ENCODE results near the gene SLC34A3. TPM values are rescaled to one million over a fixed set of nuclear protein-coding genes. Genes with fewer than 3 reads are reported as not detected.

Gene SLC34A3
- total and polyA plus RNA-seq, 2 donors (not counting 1 experiment from before 2014, with no cell fraction given): not detected

DNA sequence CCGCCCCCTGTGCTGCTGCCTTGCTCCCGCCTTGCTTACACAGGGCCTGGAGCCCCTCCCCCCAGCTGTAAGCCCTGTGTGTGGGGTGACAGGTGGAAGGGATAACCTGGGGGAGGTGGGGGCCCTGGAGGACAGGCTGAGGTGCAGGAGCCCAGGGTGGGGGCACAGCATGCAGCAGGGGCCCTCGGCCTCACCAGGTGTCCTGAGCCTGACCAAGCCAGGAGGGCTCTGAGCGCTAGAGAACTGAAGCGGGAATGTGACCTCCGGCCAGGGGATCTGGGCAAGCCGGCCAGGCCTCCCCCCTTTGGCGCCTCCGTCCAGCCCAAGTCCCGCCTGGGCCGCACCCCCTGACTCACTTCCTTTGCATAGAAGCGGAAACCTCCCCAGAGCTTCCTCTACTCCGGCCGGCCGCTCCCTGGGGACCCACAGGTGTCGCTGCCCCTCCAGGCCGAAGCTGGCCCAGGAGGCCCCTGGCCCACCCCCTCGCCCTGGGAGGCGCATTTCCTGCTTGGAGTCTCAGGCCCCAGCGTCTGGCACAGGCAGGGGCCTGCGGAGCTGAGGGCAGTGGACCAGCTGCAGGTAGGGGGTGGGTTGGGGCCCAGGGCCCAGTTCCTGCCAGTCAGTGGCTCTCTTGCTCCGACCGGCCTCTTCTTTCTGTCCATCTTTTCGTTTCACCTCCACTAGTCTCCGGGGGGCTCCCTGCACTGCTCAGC is 46.8 kb downstream of the SLC34A3 start, which contains the start of gene TOR4A:
TSS of gene TOR4A (plus strand) at position 398 of the 713 bp plus-strand sequence. CDS start 964 bp downstream, outside the sequence.
- ATAC-seq (ENCODE audit: low read depth): peak; percentile 77
- H3K4me2 ChIP-seq (replicated peaks; ENCODE audit: low read depth, low read length, poor library complexity, severe bottlenecking): peak within 1 kb of the TSS; percentile 100
- Mint-ChIP-seq H3K9me3 (ENCODE audit: insufficient read depth) (no peaks in the 10 kb centered on the region), H3K4me3 (peak within 1 kb of the TSS; percentile 90), H3K27ac (peak within 1 kb of the TSS; percentile 93), H3K4me1 (peaks cover 44% of the 10 kb centered on the region), H3K27me3 (no peaks in the 10 kb centered on the region)
- H3K9me3 ChIP-seq (ENCODE audit: control extremely low read depth in 1 of 3, control insufficient read depth in 2 of 3, insufficient read depth in 1 of 3, low read length in 2 of 3): no peaks in the 10 kb centered on the region
- ChIA-PET POLR2A (interaction anchor here (0.6 to 1.5 kb wide), 8 partner anchors 9 to 150 kb away, joined by 3 to 7 read pairs (median 4); partner anchors contain the start of genes ANAPC2, EXD3, NOXA1 and SSNA1), CTCF (interaction anchor here (0.7 to 1.9 kb wide), 8 partner anchors 8 to 148 kb away, joined by 3 to 7 read pairs (median 3); no protein-coding TSS in a partner anchor)
- intact Hi-C loops (cut with micrococcal nuclease): loop anchor here (1.0 kb wide), 1 partner anchor 22 kb away; the partner anchor contains the start of gene NELFB
- peaks cover 31% of the 10 kb centered on the region for H3K79me2 ChIP-seq (ENCODE audit: control insufficient read depth, insufficient read depth, low read length)
- peaks cover 25% of the 10 kb centered on the region for H4K20me1 ChIP-seq (ENCODE audit: control insufficient read depth, insufficient read depth, low read length, poor library complexity, severe bottlenecking)
- H3K36me3 ChIP-seq (replicated peaks in 1 of 2; ENCODE audit: control extremely low read depth in 1 of 2, control insufficient read depth in 1 of 2, extremely low read depth in 1 of 2, insufficient read depth in 2 of 2, low read length in 1 of 2): peaks cover 0 to 9% of the 10 kb centered on the region in 2 experiments
- WGBS (ENCODE audit: insufficient coverage): 2% methylated on average over 21 of the region's 25 CpGs
- DNase-seq: peak; percentile 75
- no peaks in the 10 kb centered on the region for H3K27me3 ChIP-seq (replicated peaks in 1 of 4; ENCODE audit: control extremely low read depth in 1 of 4, control insufficient read depth in 3 of 4, insufficient read depth in 4 of 4, low read length in 3 of 4)
- H3K4me3 ChIP-seq (ENCODE audit: control extremely low read depth in 1 of 5, extremely low read depth in 1 of 5, insufficient read depth in 1 of 5, low read depth in 2 of 5, low read length in 4 of 5): peak within 1 kb of the TSS; percentile 12 to 88 (median 82)
- H3K9ac ChIP-seq (ENCODE audit: low read length): peak within 1 kb of the TSS; percentile 83
- peaks cover 32 to 59% of the 10 kb centered on the region in 2 donors for H3K4me1 ChIP-seq (ENCODE audit: control insufficient read depth in 2 of 2, insufficient read depth in 2 of 2, low read length in 2 of 2)
- peak within 1 kb of the TSS; percentile 65 for H2AFZ ChIP-seq (ENCODE audit: insufficient read depth, low read depth, low read length, poor library complexity, severe bottlenecking)
- peak within 1 kb of the TSS; percentile 76 to 79 for H3K27ac ChIP-seq (ENCODE audit: low read length in 2 of 2)
- no peak for TF ChIP-seq EZH2 (IDR thresholded peaks at IDR 0.05; ENCODE audit: borderline replicate concordance, insufficient read depth, low read depth, low read length, poor library complexity, severe bottlenecking)
- TF ChIP-seq, protein P1, sequence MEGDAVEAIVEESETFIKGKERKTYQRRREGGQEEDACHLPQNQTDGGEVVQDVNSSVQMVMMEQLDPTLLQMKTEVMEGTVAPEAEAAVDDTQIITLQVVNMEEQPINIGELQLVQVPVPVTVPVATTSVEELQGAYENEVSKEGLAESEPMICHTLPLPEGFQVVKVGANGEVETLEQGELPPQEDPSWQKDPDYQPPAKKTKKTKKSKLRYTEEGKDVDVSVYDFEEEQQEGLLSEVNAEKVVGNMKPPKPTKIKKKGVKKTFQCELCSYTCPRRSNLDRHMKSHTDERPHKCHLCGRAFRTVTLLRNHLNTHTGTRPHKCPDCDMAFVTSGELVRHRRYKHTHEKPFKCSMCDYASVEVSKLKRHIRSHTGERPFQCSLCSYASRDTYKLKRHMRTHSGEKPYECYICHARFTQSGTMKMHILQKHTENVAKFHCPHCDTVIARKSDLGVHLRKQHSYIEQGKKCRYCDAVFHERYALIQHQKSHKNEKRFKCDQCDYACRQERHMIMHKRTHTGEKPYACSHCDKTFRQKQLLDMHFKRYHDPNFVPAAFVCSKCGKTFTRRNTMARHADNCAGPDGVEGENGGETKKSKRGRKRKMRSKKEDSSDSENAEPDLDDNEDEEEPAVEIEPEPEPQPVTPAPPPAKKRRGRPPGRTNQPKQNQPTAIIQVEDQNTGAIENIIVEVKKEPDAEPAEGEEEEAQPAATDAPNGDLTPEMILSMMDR (IDR thresholded peaks at IDR 0.05): no peak

All from B cell (primary cell).